Endothelial cell of umbilical vein (primary cell): ENCODE data around the gene AIM2.

Experiments
- CTCF ChIP-seq, 2 donors: IDR thresholded peaks; 1 replicate in 1 of 2; 2 replicates in 1 of 2; pipeline ENCODE4 v1.5.1; 2011; ENCODE audit warnings: low read length in 2 of 2, mild to moderate bottlenecking in 2 of 2, moderate library complexity in 2 of 2, control low read depth in 1 of 2, inconsistent platforms in 1 of 2, low read depth in 1 of 2; ENCODE audit not compliant: insufficient read depth in 1 of 2; ENCODE audit errors: extremely low read depth in 1 of 2
- EZH2 ChIP-seq: IDR thresholded peaks from 2 replicates; pipeline ENCODE4 v1.6.1; 2012; ENCODE audit warnings: borderline replicate concordance, low read depth, mild to moderate bottlenecking, moderate library complexity, low read length, inconsistent platforms; ENCODE audit not compliant: severe bottlenecking
- FOS ChIP-seq: IDR thresholded peaks from 2 replicates; pipeline ENCODE4 v1.6.1; 2011; ENCODE audit warnings: mild to moderate bottlenecking, low read length, moderate library complexity, borderline replicate concordance; ENCODE audit not compliant: insufficient read depth
- GATA2 ChIP-seq: IDR thresholded peaks from 2 replicates; pipeline ENCODE4 v1.7.0; 2011; ENCODE audit warnings: low read depth, mild to moderate bottlenecking, moderate library complexity, mixed read lengths, low read length; ENCODE audit not compliant: insufficient read length, insufficient read depth
- MAX ChIP-seq: IDR thresholded peaks from 2 replicates; pipeline ENCODE4 v1.6.1; 2011; ENCODE audit not compliant: insufficient read depth, insufficient read length
- MYC ChIP-seq: IDR thresholded peaks from one replicate; pipeline ENCODE4 v1.6.1; 2011; ENCODE audit warnings: mild to moderate bottlenecking, low read depth, low read length
- POLR2A ChIP-seq: IDR thresholded peaks from 2 replicates; pipeline ENCODE4 v1.6.1; 2012; ENCODE audit warnings: low read depth, mild to moderate bottlenecking, control low read depth, low read length
- POLR2AphosphoS5 ChIP-seq: IDR thresholded peaks from 2 replicates; pipeline ENCODE4 v1.6.1; 2012; ENCODE audit warnings: low read depth, mild to moderate bottlenecking, control low read depth, low read length, moderate library complexity; ENCODE audit not compliant: insufficient read depth

GRCh38 chr1:159084867-159085266 is 8.3 kb upstream of the AIM2 start:
- TF ChIP-seq CTCF (IDR thresholded peaks at IDR 0.05; ENCODE audit: extremely low read depth in 1 of 2, insufficient read depth in 1 of 2, low read depth in 1 of 2, low read length in 2 of 2) (no peak), POLR2A (no peak), EZH2 (no peak), MAX (no peak), POLR2AphosphoS5 (no peak), MYC (no peak), FOS (no peak), GATA2 (no peak)
